ENCODE measurements around the gene CTNNA1.

- TF ChIP-seq YY1 (IDR thresholded peaks at IDR 0.05; ENCODE audit: insufficient read depth, insufficient read length) (no peak), ZNF274 (IDR thresholded peaks at IDR 0.05; ENCODE audit: low read depth, low read length) (no peak), SUZ12 (IDR thresholded peaks at IDR 0.05; ENCODE audit: extremely low read depth, insufficient read depth, insufficient read length) (no peak)
Measured at GRCh38 chr5:138910546-138911185, 157.4 kb downstream of the CTNNA1 start.
